NCI-H2227 (cell line): Measurements from ENCODE around the gene GBP5.
"Not testable (repeated sequence)": the region's sequence is repeated elsewhere in the genome, so short reads cannot be mapped to it uniquely, and the experiment has no call there.

Experiments used
- DNase-seq: peaks from one replicate; lab custom pipeline; 2025; ENCODE audit not compliant: unreplicated experiment; lab: John Stamatoyannopoulos, UW

The GBP5 gene

DNA sequence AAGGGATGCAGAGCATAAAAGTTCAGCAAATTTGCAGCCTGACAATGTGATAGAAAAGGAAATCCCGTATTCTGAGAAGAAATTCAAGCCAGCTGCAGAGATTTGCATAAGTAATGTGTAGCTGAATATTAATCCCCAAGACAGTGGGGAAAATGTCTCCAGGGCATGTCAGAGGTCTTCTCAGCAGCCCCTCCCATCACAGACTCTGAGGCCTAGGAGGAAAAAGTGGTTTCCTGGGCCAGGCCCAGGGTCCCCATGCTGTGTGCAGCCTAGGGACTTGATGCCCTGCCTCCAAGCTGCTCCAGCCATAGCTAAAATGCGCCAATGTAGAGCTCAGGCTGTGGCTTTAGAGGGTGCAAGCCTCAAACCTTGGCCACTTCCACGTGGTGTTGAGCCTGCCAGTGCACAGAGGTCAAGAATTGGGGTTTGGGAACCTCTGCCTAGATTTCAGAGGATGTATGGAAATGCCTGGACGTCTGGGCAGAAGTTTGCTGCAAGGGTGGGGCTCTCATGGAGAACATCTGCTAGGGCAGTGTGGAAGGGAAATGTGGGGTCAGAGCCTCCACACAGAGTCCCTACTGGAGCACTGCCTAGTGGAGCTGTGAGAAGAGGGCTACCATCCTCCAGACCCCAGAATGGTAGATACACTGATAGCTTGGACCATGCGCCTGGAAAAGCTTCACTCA, 11.6 kb upstream of the GBP5 start:
- DNase-seq, result not testable (repeated sequence)

DNA sequence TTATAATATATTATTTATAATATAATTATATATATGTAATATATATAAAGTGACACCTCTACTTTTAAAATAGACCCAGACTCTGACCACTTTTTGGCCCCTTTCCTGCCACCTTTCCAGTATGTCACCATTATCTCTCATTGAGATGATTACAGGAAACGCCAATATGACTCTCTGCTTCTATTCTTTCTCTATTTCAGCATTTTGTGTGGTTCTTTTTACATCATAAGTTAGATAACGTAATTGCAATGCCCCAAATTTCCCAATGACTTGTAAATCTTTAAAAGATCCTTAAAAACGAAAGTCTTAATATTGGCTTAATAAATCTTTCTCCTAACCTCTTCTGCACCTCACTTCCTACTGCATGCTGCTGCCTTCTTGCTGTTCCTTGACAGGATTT, 8.1 kb upstream of the GBP5 start:
- DNase-seq, result no peak

DNA sequence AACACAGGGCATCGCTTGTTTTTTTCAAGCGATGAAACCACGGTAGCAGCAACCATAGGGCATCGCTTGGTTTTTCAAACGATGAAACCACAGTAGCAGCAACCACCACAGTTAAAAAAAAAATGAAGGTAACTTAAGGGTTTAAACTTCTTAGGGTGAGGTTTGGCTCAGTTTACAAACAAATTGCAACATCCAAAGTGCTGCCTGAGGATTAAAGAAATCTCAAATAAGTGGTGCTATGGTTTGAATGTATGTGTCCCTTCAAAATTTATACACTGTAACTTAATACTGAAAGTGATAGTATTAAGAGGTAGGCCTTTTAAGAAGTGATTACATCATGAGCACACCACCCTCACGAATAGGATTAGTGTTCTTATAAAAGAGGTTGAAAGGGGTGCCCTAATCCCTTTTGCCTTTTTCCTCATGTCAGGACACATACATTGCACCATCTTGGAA, 6.4 kb upstream of the GBP5 start:
- DNase-seq, result no peak

DNA sequence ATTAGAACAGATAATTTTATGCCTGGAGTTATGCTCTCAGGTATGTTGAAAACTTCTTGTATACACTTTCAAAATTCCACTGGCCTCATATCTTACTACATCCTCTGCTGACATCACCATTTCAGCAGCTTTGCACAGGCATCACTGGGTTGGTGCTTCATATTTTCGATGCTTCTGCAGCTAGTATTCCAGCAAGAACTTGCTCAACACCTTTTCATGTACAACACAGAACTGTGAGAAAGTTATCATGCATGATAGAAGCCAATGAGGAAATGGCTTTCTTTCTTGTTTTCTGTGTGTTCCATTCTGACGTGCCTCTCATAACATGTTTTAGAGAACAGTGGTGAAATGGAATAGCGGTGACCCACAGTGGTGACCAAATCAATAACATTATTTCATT, 5.1 kb upstream of the GBP5 start:
- DNase-seq, result no peak

DNA sequence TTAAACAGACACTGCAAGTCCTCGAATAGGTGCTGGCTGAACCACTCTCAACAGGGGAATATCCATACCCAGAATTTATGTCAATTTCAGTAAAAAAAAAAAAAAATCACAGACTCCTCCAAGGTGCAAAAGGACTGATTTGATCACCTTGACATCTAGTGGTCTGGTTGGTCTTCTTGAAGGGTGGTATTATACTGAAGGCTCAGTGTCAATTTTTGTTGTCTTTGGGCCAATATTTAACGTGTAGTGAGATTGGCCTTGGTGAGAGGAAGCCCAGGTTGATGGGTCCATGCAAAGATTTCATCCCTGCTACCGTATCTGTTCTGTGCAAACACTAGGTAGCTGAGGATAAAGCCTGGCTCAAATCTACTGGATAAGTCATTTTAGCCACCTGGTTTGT, 4.0 kb upstream of the GBP5 start:
- no peak for DNase-seq

DNA sequence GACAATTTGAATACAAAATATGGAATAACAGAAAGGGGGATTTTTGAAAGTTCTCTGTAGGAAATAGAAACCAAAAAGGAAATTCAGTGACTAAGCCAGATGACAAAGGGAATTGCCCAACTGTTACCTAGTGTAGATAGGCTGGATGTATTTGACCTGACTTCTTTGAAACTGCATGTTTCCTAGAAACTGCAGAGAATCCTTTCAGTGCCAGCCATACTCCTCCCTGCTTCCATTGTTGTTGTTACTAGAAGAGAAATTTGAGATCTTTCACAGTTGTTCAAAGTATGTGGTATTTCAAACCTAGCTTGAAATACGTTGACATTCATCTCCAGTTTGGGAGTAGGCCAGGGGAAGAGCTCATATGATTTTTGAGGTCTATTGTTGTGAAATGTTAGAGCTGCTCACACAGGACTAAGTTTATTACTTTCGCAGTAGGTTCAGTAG, 1.8 kb upstream of the GBP5 start:
- no peak for DNase-seq

DNA sequence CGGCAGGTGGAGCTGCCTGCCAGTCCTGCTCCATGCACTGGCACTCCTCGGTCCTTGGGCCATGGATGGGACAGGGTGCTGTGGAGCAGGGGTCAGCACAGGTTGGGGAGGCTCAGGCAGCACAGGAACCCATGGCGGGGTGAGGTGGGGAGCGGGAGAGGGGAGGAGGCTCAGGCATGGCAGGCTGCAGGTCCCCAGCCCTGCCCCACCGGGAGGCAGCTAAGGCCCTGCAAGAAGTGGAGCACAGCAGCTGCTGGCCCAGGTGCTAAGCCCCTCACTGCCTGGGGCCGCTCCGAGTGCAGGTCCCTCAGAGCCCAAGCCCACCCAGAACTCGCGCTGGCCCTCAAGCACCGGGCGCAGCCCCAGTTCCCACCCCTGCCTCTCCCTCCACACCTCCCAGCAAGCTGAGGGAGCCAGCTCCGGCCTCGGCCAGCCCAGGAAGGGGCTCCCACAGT, 691 bp upstream of the GBP5 start:
- DNase-seq, result no peak

DNA sequence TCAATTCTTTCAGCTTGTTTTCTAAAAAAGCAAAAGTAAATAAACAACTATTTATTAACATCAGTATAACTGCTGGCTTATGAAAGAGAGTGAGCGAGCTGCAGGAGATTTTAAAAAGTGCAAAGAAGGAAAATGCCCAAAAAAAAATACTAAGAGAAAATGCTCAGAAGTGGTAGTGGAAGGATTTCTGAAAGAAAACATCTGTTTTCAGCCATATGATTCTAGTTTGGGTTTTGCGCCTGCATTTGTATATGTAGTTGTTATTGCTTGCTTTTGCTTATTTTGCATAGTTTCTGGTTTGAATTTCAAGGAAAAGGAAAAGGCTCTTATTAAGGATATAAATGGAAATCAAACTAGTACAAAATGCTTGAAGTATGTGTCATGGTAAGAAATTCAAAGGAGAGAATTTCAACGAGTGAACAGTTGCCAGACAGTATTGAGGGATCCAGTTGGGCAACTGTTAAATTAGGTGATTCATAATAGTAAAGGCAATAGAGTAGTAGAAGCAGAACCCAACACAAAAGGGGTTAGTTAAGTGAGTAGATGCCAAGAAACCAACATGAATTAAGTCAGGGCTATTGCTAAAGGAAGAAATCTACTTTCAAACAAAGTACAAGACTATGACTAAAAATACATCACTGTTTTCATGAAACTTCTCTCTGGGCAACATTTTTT, 1.2 kb downstream of the GBP5 start:
- DNase-seq, result no peak

DNA sequence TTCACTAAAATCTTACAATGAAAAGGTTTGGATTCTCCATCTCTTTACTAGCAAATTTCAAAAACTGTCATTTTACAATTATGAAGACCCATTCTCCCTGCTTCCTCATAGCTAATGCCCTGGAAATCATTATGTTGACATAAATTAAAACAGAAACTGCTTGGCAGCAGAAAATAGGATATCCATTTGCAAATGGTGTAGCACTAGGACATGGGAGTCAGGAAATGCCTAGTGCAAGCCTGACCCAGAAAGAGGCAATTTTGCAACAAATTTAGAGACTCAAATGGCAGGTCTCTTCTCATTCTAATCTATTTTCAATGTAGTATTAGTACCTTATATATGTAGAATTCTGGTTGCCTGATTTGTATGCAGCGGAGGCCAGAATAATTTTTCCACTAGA, 2.2 kb downstream of the GBP5 start:
- no peak for DNase-seq

DNA sequence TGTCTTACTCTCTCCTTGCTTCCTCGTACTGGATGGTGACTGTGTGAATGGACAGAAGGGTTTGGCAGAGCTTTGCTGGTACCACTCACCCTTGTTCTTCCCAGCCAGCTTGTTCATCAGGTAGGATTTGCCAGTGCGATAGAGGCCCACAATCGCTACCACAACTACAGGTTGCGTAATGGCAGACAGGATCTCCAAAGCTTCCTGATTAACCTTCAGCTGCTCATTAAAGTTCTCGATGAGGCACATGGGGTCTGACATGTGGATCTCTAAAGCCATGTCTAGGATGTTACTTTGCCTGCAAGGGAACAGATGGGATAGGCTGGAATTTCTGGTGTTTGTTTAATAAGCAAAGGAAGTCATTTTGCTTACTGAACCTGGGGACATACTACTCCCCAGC, 3.4 kb downstream of the GBP5 start:
- DNase-seq, result no peak

DNA sequence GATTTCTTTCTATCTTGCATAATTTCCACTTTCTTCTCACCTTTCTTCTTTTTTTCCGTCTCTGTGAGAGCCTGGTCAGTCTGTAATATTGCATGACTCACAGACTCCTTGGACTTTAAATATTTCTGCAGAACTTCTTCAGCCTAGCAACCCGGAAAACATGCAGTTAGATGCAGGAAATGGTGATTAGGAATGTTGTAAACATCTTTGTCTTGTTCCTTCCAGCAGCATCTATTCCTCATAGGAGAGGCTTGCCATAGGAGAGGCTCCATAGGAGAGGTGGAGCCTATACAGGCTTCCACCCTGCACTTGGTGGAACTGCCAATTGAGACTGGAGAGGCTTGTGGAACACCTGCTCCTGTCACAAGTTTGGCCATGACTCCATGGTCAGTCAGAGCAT, 10.0 kb downstream of the GBP5 start:
- DNase-seq, result no peak

DNA sequence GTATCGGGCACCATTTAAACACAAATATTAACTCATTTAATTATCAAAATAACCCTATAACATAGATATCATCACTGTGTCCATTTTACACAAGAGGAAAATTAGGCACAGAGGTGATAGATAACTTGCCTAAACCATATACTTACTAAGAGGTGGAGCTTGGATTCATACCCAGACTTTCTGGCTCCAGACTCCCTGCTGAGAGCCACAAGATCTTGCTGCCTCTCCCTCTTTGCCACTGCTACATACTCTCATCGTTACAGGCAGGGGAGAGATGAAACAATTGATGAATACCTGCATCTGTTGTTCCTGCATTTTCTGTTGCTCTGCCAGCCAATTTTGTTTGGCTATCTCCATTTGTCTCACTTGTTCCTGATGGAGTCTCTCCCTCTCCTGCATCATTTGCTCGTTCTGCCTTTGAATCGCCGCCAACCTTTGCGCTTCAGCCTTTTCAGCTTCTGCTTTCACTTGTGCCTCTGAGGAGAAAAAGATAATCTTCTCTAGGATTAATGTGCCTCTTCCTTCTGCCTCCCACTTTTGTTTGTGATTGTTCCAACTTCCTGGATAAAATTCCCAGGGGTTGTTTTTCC, 10.6 kb downstream of the GBP5 start:
- DNase-seq, result peak; percentile 24

DNA sequence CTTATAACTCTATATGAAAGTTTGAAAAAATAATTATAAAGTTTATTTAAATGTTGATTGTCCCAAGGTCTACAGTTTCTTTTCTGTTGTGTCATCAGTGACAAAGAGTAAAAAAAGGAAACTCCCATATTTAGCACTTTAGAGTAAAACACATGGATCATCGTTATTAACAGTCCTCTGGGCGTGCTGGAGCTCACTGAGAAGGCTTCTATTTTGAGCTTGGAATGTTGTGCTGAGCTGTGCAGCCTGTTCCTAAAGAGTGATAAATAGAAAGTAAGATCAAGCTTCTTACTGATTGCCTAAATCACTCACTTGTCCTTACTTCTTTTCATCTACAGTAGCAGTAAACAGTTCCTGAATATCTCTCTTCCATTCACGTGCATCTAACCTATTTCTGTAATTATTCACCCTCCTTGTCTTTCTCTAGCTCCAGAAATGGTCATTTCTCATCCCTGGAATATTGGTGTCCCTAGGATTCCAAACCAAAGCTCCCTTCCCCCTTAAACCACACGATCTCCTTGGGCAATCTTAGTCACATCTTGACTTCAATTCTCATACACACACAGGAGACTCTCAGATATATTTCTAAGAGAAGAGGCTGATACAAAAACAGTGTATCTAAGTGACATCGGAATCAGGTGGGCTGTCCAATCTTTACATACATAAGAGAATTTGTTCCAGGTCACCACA, 11.9 kb downstream of the GBP5 start:
- DNase-seq, result no peak

DNA sequence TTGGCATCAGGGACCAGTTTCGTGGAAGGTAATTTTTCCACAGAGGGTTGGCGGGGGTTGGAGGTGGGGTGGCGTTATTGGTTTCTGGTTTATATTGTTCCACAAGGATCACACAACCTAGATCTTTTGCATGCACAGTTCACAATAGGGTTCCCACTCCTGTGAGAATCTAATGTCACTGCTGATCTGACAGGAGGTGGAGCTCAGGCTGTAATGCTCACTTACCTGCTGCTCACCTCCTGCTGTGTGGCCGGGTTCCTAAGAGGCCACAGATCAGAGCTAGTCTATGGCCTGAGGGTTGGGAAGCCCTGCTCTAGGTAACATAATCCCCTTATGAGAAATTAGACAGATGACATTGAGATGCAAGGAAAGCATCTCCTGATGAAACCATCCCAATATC, 12.6 kb downstream of the GBP5 start:
- no peak for DNase-seq

DNA sequence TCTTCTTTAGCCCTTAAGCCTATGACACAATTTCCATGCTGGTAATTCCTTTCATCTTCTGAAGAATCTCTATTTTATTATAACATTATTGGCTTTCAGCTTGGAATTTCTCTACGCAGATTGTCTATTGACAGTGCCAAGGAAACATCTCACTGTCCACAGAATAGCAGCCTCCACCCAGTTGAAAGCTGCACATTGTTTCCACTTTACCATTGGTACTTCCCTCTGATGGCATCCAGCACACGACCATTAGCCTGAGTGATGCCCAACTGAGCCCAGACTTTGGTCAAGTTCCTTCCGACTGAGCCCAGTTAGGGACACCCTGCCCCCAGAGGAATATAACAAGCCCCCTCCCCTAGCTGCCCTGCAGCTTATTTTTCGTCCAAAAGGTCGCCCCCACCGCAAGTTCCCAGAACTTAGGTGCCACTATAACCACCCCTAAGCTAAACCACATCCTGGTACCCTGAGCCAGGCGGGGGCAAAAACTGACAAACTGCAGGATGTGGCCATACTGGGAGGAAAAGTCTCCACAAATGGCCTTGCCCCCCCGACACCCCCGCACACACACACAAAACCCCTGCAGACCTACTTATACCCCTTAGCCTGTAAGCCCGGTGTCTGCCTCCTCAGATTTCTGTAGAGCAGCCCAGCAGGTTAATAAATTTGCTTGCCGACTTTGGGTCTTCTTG, 13.2 kb downstream of the GBP5 start:
- DNase-seq, result no peak

DNA sequence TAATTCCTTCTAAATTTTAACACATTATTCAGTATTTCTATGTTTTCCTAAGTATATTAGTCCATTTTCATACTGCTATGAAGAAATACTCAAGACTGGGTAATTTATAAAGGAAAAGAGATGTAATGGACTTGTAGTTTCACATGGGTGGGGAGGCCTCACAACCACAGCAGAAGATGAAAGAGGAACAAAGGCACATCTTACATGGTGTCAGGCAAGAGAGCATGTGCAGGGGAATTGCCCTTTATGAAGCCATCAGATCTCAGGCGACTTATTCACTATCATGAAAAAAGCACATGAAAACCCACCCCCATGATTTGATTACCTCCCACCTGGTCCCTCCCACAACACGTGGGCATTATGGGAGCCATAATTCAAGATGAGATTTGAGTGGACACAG, 15.6 kb downstream of the GBP5 start:
- DNase-seq, result no peak

DNA sequence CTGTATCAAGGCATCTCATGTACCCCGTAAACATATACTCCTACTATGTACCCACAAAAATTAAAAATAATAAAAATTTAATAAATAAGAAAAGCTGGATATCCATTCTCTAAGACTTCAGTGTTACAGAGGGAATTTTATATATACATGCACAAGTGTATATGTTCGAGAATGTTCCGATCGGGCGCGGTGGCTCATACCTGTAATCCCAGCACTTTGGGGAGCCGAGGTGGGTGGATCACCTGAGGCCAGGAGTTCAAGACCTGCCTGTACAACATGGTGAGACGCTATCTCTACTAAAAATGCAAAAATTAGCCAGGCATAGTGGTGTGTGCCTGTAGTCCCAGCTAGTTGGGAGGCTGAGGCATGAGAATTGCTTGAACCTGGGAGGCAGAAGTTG, 17.1 kb downstream of the GBP5 start:
- DNase-seq, result not testable (repeated sequence)

DNA sequence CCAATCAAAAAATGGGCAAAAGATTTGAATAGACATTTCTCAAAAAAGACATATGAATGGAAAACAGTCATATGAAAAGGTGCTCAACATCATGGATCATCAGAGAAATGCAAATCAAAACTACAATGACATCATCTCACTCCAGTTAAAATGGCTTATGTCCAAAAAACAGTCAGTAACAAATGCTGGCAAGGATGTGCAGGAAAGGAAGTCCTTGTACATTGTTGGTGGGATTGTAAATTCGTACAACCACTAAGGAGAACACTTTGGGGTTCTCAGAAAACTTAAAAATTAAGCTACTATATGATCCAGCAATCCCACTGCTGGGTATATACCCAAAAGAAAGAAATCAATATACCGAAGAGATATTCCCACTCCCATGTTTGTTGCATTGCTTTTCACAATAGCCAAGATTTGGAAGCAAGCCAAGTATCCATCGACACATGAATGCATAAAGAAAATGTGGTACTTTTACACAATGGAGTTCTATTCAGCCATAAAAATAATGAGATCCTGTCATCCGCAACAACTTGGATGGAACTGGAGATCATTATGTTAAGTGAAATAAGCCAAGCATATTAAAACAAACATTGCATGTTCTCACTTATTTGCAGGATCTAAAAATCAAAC, 17.9 kb downstream of the GBP5 start:
- DNase-seq, result peak; percentile 1

DNA sequence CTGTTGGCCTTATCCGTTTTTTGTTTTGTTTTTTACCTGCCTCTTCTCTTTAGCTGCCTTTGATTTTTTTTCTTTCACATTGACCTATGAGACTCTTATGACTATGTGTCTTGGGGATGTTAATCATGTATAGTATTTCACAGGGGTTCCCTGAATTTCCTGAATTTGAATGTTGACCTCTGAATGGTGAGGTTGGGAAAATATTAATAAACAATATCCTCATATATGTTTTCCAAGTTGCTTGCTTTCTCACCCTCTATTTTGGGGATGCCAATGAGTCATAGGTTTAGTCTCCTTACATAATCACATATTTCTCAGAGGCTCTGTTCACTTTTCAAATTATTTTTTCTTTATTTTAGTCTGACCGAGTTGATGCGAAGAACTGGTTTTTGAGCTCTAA, 29.6 kb downstream of the GBP5 start:
- DNase-seq, result no peak
